Measurements from ENCODE around the gene FALEC. TPM values are rescaled to one million over a fixed set of nuclear protein-coding genes. Genes with fewer than 3 reads are reported as not detected.

Gene FALEC
- total and polyA plus RNA-seq, 11 donors: 0.18 to 0.96 (median 0.49) TPM; not detected in 7

DNA sequence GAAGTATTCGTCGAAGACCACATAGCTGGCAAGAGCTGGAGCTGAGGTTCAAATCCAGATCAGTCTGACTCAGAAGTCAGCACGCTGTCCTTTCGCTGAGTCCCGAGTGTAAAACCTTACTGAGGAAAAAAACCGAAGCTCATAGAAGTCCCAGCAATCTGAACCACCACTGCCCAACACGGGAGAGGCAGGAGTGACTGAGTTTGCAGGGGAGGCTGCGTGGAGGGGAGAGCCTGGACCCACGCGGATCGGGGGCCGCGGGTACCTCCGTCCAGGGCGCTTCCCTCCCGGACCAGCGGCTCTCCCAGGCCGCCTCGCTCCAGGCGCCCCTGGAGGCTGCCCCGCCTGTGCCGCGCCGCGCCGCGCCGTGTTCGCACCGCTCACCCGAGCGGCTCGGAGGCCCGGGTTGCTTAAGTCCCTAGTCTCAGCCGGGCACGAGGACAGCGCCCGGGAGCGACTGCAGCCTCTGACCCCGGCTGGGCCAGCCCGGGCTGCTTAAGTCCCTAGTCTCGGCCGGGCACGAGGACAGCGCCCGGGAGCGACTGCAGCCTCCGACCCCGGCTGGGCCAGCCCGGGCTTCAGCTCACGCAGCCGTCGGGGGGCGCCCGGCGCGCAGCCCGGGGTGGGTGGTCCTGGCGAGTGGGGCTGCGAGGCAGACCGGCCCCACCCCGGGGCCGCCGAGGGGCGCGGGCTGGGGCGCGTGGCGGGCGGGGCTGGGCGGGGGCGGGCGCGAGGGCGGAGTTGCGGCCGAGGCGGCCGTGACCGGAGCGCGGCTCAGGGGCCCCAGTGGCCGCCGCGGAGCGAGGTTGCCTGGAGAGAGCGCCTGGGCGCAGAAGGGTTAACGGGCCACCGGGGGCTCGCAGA, 33.3 kb downstream of the FALEC start, which contains the start of gene ADAMTSL4:
Gene ADAMTSL4 (plus strand): TSS at position 777 of the 864 bp plus-strand sequence. CDS start 2,881 bp downstream, outside the sequence.
- ATAC-seq (peak; percentile 6 to 57 (median 44)), DNase-seq (peak in 3 of 5 donors; percentile 59 to 77 (median 64))
- peak within 1 kb of the TSS; percentile 45 to 77 (median 62) for H3K4me3 ChIP-seq
- peaks cover 0 to 59% (median 36%) of the 10 kb centered on the region in 12 donors for H3K4me1 ChIP-seq
- WGBS, 4 donors: 0 to 2% (median 1%) methylated on average over 12 to 91 of the region's 91 CpGs
- peak in 1 of 2 donors; percentile 16 for TF ChIP-seq POLR2A (IDR thresholded peaks at IDR 0.05)
- TF ChIP-seq, protein P1, sequence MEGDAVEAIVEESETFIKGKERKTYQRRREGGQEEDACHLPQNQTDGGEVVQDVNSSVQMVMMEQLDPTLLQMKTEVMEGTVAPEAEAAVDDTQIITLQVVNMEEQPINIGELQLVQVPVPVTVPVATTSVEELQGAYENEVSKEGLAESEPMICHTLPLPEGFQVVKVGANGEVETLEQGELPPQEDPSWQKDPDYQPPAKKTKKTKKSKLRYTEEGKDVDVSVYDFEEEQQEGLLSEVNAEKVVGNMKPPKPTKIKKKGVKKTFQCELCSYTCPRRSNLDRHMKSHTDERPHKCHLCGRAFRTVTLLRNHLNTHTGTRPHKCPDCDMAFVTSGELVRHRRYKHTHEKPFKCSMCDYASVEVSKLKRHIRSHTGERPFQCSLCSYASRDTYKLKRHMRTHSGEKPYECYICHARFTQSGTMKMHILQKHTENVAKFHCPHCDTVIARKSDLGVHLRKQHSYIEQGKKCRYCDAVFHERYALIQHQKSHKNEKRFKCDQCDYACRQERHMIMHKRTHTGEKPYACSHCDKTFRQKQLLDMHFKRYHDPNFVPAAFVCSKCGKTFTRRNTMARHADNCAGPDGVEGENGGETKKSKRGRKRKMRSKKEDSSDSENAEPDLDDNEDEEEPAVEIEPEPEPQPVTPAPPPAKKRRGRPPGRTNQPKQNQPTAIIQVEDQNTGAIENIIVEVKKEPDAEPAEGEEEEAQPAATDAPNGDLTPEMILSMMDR (IDR thresholded peaks at IDR 0.05): peak in 6 of 12 donors; percentile 5 to 43 (median 20)
- peaks cover 0 to 3% (median 0%) of the 10 kb centered on the region in 9 donors for H3K27me3 ChIP-seq
- no peaks in the 10 kb centered on the region for H3K9me3 ChIP-seq
- H3K27ac ChIP-seq: peak within 1 kb of the TSS; percentile 74 to 93 (median 86)
- no peaks in the 10 kb centered on the region for H3K36me3 ChIP-seq
- intact Hi-C loops (cut with DNase I): no loop called here

- ATAC-seq (peak; percentile 1 to 9 (median 2)), DNase-seq (peak in 2 of 5 donors; percentile 51 to 57)
- Histone ChIP-seq H3K27ac (peak overlapping the region; percentile 74 to 93 (median 86)), H3K4me3 (peak overlapping the region; percentile 45 to 77 (median 62)), H3K9me3 (no peaks in the 10 kb centered on the region), H3K27me3 (peaks cover 0 to 3% (median 0%) of the 10 kb centered on the region in 9 donors), H3K36me3 (no peaks in the 10 kb centered on the region), H3K4me1 (peaks cover 0 to 61% (median 36%) of the 10 kb centered on the region in 12 donors)
- peak in 1 of 2 donors; percentile 44 for TF ChIP-seq POLR2A (IDR thresholded peaks at IDR 0.05)
- TF ChIP-seq, protein P1 (IDR thresholded peaks at IDR 0.05): peak in 5 of 12 donors; percentile 6 to 26 (median 16)
- intact Hi-C loops (cut with DNase I): loop anchor here in 3 of 10 donors (10.0 kb wide), 1 partner anchor 265 kb away; no protein-coding TSS in a partner anchor
- WGBS, 4 donors: 11 to 30% (median 19%) methylated on average over 10 to 43 of the region's 43 CpGs
These were observed 34.1 kb downstream of the FALEC start for GRCh38 chr1:150549496-150550221.

GRCh38 chr1:150550222-150551050, 34.9 kb downstream of the FALEC start:
- peaks cover 0 to 5% (median 0%) of the 10 kb centered on the region in 9 donors for H3K36me3 ChIP-seq
- TF ChIP-seq POLR2A (IDR thresholded peaks at IDR 0.05): peak in 1 of 2 donors; percentile 14
- TF ChIP-seq, protein P1 (IDR thresholded peaks at IDR 0.05): no peak
- H3K4me1 ChIP-seq: peaks cover 0 to 61% (median 36%) of the 10 kb centered on the region in 12 donors
- H3K27ac ChIP-seq: peak overlapping the region in 10 of 12 donors; percentile 80 to 93 (median 86)
- WGBS, 4 donors: 49 to 59% (median 56%) methylated on average over 20 to 22 of the region's 22 CpGs
- DNase-seq (peak in 1 of 5 donors; percentile 65), ATAC-seq (peak; percentile 4 to 27 (median 18))
- no peaks in the 10 kb centered on the region for H3K9me3 ChIP-seq
- H3K4me3 ChIP-seq: peak overlapping the region in 9 of 12 donors; percentile 55 to 77 (median 70)
- peaks cover 0 to 3% (median 0%) of the 10 kb centered on the region in 9 donors for H3K27me3 ChIP-seq
- intact Hi-C loops (cut with DNase I): loop anchor here in 3 of 10 donors (10.0 kb wide), 1 partner anchor 264 kb away; no protein-coding TSS in a partner anchor

Data from heart left ventricle (tissue), 16 donors.